Measurements from ENCODE around the gene DRC1.

The DRC1 gene

DNA sequence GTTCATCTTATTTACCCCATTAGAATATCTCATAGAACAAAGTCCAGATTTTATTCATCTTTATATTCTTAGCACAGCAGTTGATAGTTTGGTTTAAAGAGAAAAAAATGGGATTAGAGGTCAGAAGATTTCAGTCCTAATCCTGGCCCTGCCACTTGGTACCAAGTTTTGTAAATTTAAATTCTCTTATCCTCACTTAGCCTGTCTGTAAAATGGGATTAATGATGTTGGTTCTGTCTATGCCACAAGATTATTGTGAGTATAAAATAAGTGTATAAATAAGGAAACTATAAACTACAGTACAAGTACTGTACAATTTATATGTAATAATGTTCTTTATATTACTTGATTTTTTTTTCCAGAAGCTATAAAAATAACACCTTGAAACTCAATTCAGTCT lies 17.1 kb upstream of the DRC1 start:
- no peak for TF ChIP-seq Cebpa-rat (IDR thresholded peaks at IDR 0.05)
- peaks cover 0 to 30% (median 4%) of the 10 kb centered on the region in 10 experiments; a peak in 8 of 20 replicates for H3K4me1 ChIP-seq
- H3K4me3 ChIP-seq: no peak overlapping the region
- H3K4me2 ChIP-seq: no peak overlapping the region
- H3K9ac ChIP-seq: no peak overlapping the region
- no peaks in the 10 kb centered on the region for H3K9me3 ChIP-seq (replicated peaks in 1 of 11)
- peaks cover 58 to 100% (median 91%) of the 10 kb centered on the region in 11 experiments for H3K36me3 ChIP-seq
- H3K27ac ChIP-seq: no peak overlapping the region
- H4K20me1 ChIP-seq: 0 out of 22 replicates have a peak, but pooled peaks cover 0 to 5% (median 0%) of the 10 kb centered on the region in 11 experiments
- no peaks in the 10 kb centered on the region for H3K27me3 ChIP-seq

GRCh38 chr2:26387189-26387588 lies 14.5 kb upstream of the DRC1 start:
- no peak for TF ChIP-seq Cebpa-rat (IDR thresholded peaks at IDR 0.05)
- H3K4me1 ChIP-seq: peaks cover 0 to 19% (median 3%) of the 10 kb centered on the region in 10 experiments; a peak in 8 of 20 replicates
- no peaks in the 10 kb centered on the region for H3K9me3 ChIP-seq (replicated peaks in 1 of 11)
- peaks cover 0 to 11% (median 0%) of the 10 kb centered on the region in 11 experiments; a peak in 2 of 22 replicates for H4K20me1 ChIP-seq
- H3K36me3 ChIP-seq: peaks cover 71 to 100% (median 94%) of the 10 kb centered on the region in 11 experiments
- H3K9ac ChIP-seq: no peak overlapping the region
- no peak overlapping the region for H3K27ac ChIP-seq
- no peak overlapping the region for H3K4me3 ChIP-seq
- no peaks in the 10 kb centered on the region for H3K27me3 ChIP-seq
- no peak overlapping the region for H3K4me2 ChIP-seq

GRCh38 chr2:26394694-26395093 lies 7.0 kb upstream of the DRC1 start:
- no peak overlapping the region for H3K4me3 ChIP-seq
- H3K4me1 ChIP-seq: peaks cover 0 to 9% (median 6%) of the 10 kb centered on the region in 10 experiments; a peak in 17 of 20 replicates
- peaks cover 0 to 7% (median 0%) of the 10 kb centered on the region in 11 experiments; a peak in 3 of 22 replicates for H4K20me1 ChIP-seq
- H3K4me2 ChIP-seq: no peak overlapping the region
- peaks cover 33 to 73% (median 53%) of the 10 kb centered on the region in 11 experiments; a peak in 21 of 22 replicates for H3K36me3 ChIP-seq
- TF ChIP-seq Cebpa-rat (IDR thresholded peaks at IDR 0.05): no peak
- H3K9me3 ChIP-seq (replicated peaks in 1 of 11): no peaks in the 10 kb centered on the region
- no peak overlapping the region for H3K27ac ChIP-seq
- H3K27me3 ChIP-seq: no peaks in the 10 kb centered on the region
- H3K9ac ChIP-seq: no peak overlapping the region

- no peak overlapping the region for H3K4me2 ChIP-seq
- H3K4me1 ChIP-seq: peaks cover 0 to 14% (median 13%) of the 10 kb centered on the region in 10 experiments; a peak in 17 of 20 replicates
- H3K4me3 ChIP-seq: no peak overlapping the region
- H3K9me3 ChIP-seq (replicated peaks in 1 of 11): no peaks in the 10 kb centered on the region
- no peak overlapping the region for H3K27ac ChIP-seq
- H3K27me3 ChIP-seq: no peaks in the 10 kb centered on the region
- TF ChIP-seq Cebpa-rat (IDR thresholded peaks at IDR 0.05): no peak
- H3K36me3 ChIP-seq: peaks cover 31 to 66% (median 47%) of the 10 kb centered on the region in 11 experiments; a peak in 20 of 22 replicates
- no peak overlapping the region for H3K9ac ChIP-seq
- H4K20me1 ChIP-seq: peaks cover 0 to 7% (median 0%) of the 10 kb centered on the region in 11 experiments; a peak in 3 of 22 replicates
These were observed 6.3 kb upstream of the DRC1 start for GRCh38 chr2:26395394-26395793.

- TF ChIP-seq Cebpa-rat (IDR thresholded peaks at IDR 0.05): no peak
These were observed 4.9 kb upstream of the DRC1 start for GRCh38 chr2:26396734-26397298.

GRCh38 chr2:26399771-26400376 lies 1.8 kb upstream of the DRC1 start:
- peaks cover 0 to 17% (median 15%) of the 10 kb centered on the region in 10 experiments; a peak in 17 of 20 replicates for H3K4me1 ChIP-seq
- no peak overlapping the region for H3K27ac ChIP-seq
- H3K27me3 ChIP-seq: peaks cover 3 to 12% (median 7%) of the 10 kb centered on the region in 11 experiments; a peak in 13 of 22 replicates
- H3K36me3 ChIP-seq: peaks cover 4 to 22% (median 12%) of the 10 kb centered on the region in 11 experiments; a peak in 13 of 22 replicates
- peaks cover 0 to 4% (median 0%) of the 10 kb centered on the region in 11 experiments; a peak in 2 of 22 replicates for H3K9me3 ChIP-seq (replicated peaks in 1 of 11)
- H3K4me2 ChIP-seq: peak overlapping the region in 8 of 11 experiments; percentile 31 to 71 (median 56); a peak in 15 of 22 replicates
- 0 out of 22 replicates have a peak overlapping the region, but pooled peaks of 2 of the 11 experiments have one; percentile 0 to 39 for H3K9ac ChIP-seq
- no peak for TF ChIP-seq Cebpa-rat (IDR thresholded peaks at IDR 0.05)
- H4K20me1 ChIP-seq: peaks cover 0 to 4% (median 0%) of the 10 kb centered on the region in 11 experiments; a peak in 1 of 22 replicates
- no peak overlapping the region for H3K4me3 ChIP-seq

More at GRCh38 chr2:26396734-26397298, 4.9 kb upstream of the DRC1 start:
- H3K9ac ChIP-seq: no peak overlapping the region
- H3K9me3 ChIP-seq (replicated peaks in 1 of 11): peaks cover 0 to 4% (median 0%) of the 10 kb centered on the region in 11 experiments; a peak in 2 of 22 replicates
- no peak overlapping the region for H3K4me3 ChIP-seq
- H3K4me2 ChIP-seq: no peak overlapping the region
- peaks cover 0 to 7% (median 0%) of the 10 kb centered on the region in 11 experiments; a peak in 1 of 22 replicates for H4K20me1 ChIP-seq
- H3K27me3 ChIP-seq: peaks cover 0 to 10% (median 5%) of the 10 kb centered on the region in 11 experiments; a peak in 13 of 22 replicates
- peaks cover 0 to 17% (median 15%) of the 10 kb centered on the region in 10 experiments; a peak in 17 of 20 replicates for H3K4me1 ChIP-seq
- H3K36me3 ChIP-seq: peaks cover 23 to 52% (median 33%) of the 10 kb centered on the region in 11 experiments; a peak in 19 of 22 replicates
- no peak overlapping the region for H3K27ac ChIP-seq

DNA sequence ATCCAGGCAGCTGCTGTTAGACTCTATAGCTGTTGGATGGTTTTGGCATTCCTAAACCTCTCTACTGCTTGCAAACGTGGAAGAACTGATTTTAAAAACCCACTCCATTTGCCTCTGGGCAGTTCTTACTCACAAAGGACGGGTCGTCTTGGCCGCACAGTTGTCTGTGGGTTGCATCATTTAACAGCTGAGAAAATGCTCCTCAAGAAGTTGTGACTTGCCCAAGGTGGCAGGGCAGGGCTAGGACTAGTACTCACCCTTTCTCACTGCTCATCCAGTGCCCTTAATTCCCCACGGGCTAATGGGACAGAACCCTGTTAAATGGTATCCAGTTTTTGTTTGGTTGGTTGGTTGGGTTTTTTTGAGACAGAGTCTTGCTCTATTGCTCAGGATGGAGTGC lies 997 bp upstream of the DRC1 start:
- H3K27me3 ChIP-seq: peaks cover 3 to 12% (median 7%) of the 10 kb centered on the region in 11 experiments; a peak in 13 of 22 replicates
- peaks cover 0 to 4% (median 0%) of the 10 kb centered on the region in 11 experiments; a peak in 2 of 22 replicates for H3K9me3 ChIP-seq (replicated peaks in 1 of 11)
- no peak overlapping the region for H3K27ac ChIP-seq
- no peak overlapping the region for H3K9ac ChIP-seq
- TF ChIP-seq Cebpa-rat (IDR thresholded peaks at IDR 0.05): no peak
- H3K4me2 ChIP-seq: peak overlapping the region in 4 of 11 experiments; percentile 55 to 71 (median 64); a peak in 10 of 22 replicates
- H3K36me3 ChIP-seq: peaks cover 0 to 14% (median 6%) of the 10 kb centered on the region in 11 experiments; a peak in 5 of 22 replicates
- H3K4me1 ChIP-seq: peaks cover 0 to 17% (median 15%) of the 10 kb centered on the region in 10 experiments; a peak in 17 of 20 replicates
- H4K20me1 ChIP-seq: peaks cover 0 to 4% (median 0%) of the 10 kb centered on the region in 11 experiments; a peak in 1 of 22 replicates
- no peak overlapping the region for H3K4me3 ChIP-seq

DNA sequence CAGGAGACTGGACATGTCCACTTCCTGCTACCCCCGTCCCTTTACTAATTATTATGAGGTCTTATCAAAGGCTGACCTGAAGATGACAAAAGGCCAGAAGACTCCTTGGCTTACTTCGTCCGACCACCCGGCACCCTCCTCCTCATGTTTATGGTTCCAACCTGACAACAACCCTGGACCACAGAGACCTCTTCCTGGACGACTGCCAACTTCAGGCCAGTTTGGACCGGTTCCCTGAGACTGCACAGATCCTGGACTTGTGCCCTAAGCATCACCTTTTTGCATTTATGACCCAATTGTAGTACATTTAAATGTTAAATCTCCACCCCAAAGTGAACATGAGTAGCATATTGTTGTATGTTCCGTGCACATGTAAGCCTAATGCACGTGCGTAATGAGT lies 5.8 kb downstream of the DRC1 start:
- no peak overlapping the region for H3K4me2 ChIP-seq

GRCh38 chr2:26409785-26410184 lies 8.1 kb downstream of the DRC1 start:
- Histone ChIP-seq H3K36me3 (no peaks in the 10 kb centered on the region), H3K4me1 (peaks cover 0 to 6% (median 0%) of the 10 kb centered on the region in 10 experiments; a peak in 1 of 20 replicates), H4K20me1 (no peaks in the 10 kb centered on the region), H3K4me3 (no peak overlapping the region), H3K4me2 (no peak overlapping the region), H3K9me3 (replicated peaks in 1 of 11) (no peaks in the 10 kb centered on the region), H3K9ac (no peak overlapping the region), H3K27ac (no peak overlapping the region), H3K27me3 (no peaks in the 10 kb centered on the region)
- no peak for TF ChIP-seq Cebpa-rat (IDR thresholded peaks at IDR 0.05)

More for the DNA sequence above, 5.8 kb downstream of the DRC1 start:
- Histone ChIP-seq H3K4me3 (no peak overlapping the region), H3K9ac (no peak overlapping the region), H4K20me1 (no peaks in the 10 kb centered on the region), H3K27me3 (peaks cover 0 to 3% (median 0%) of the 10 kb centered on the region in 11 experiments; a peak in 2 of 22 replicates), H3K36me3 (no peaks in the 10 kb centered on the region), H3K4me1 (peaks cover 0 to 6% (median 0%) of the 10 kb centered on the region in 10 experiments; a peak in 1 of 20 replicates), H3K9me3 (replicated peaks in 1 of 11) (no peaks in the 10 kb centered on the region), H3K27ac (no peak overlapping the region)
- no peak for TF ChIP-seq Cebpa-rat (IDR thresholded peaks at IDR 0.05)

All from BLaER1 treated with 17β-estradiol and CSF1 and Interleukin-3, amounts not matched to agents 10 nM and 100 nM (cell line).